Neural progenitor cell (in vitro differentiated cells): ENCODE results near the gene SDR9C7. TPM values are rescaled to one million over a fixed set of nuclear protein-coding genes. Genes with fewer than 3 reads are reported as not detected.

Experiments used
- DNase-seq: peaks from one replicate; pipeline ENCODE4 v3.0.0-alpha.2; 2016; ENCODE audit warnings: low spot score
- H2AFZ ChIP-seq: fragments of 200-600 bp; sonication (generic); replicated peaks from 2 replicates; pipeline ENCODE4 v1.6.1; 2016; ENCODE audit warnings: antibody characterized with exemption
- H3F3A ChIP-seq: fragments of 200-600 bp; sonication (generic); 2 replicates; pipeline ENCODE4 v1.6.1; 2016; ENCODE audit warnings: antibody characterized with exemption, low read depth
- H3K27ac ChIP-seq: fragments of 200-600 bp; sonication (generic); 2 replicates; pipeline ENCODE4 v1.5.1; 2016; ENCODE audit warnings: mild to moderate bottlenecking
- H3K27me3 ChIP-seq: fragments of 200-600 bp; sonication (generic); 2 replicates; pipeline ENCODE4 v1.6.1; 2016; ENCODE audit warnings: mild to moderate bottlenecking, moderate library complexity
- H3K36me3 ChIP-seq: fragments of 200-600 bp; sonication (generic); 2 replicates; pipeline ENCODE4 v1.5.1; 2016
- H3K4me1 ChIP-seq: fragments of 200-600 bp; sonication (generic); 2 replicates; pipeline ENCODE4 v1.6.1; 2016; ENCODE audit warnings: mixed run types
- H3K4me2 ChIP-seq: fragments of 200-600 bp; sonication (generic); 2 replicates; pipeline ENCODE4 v1.6.1; 2016
- H3K4me3 ChIP-seq: fragments of 200-600 bp; sonication (generic); 2 replicates; pipeline ENCODE4 v1.5.1; 2016
- H3K79me2 ChIP-seq: fragments of 200-600 bp; sonication (generic); 2 replicates; pipeline ENCODE4 v1.6.1; 2016; ENCODE audit warnings: low read depth
- H3K9ac ChIP-seq: fragments of 200-600 bp; sonication (generic); 2 replicates; pipeline ENCODE4 v1.6.1; 2016
- H3K9me3 ChIP-seq: fragments of 200-600 bp; sonication (generic); 2 replicates; pipeline ENCODE4 v1.5.1; 2016; ENCODE audit warnings: low read depth
- H4K20me1 ChIP-seq: fragments of 200-600 bp; sonication (generic); 2 replicates; pipeline ENCODE4 v1.6.1; 2016; ENCODE audit warnings: low read depth
- H3K27ac Mint-ChIP-seq: 3 replicates; pipeline ENCODE4 v1.8.0; 2021; ENCODE audit warnings: mixed read lengths
- H3K27me3 Mint-ChIP-seq: 2 replicates; pipeline ENCODE4 v1.8.0; 2022; ENCODE audit warnings: low read depth, mild to moderate bottlenecking, inconsistent platforms, moderate library complexity, mixed read lengths; ENCODE audit not compliant: insufficient read depth
- H3K36me3 Mint-ChIP-seq: 3 replicates; pipeline ENCODE4 v1.8.0; 2021; ENCODE audit warnings: mixed read lengths
- H3K4me1 Mint-ChIP-seq: 3 replicates; pipeline ENCODE4 v1.8.0; 2021; ENCODE audit warnings: mixed read lengths
- H3K4me3 Mint-ChIP-seq: 3 replicates; pipeline ENCODE4 v1.8.0; 2021; ENCODE audit warnings: mild to moderate bottlenecking, moderate library complexity, mixed read lengths
- H3K9me3 Mint-ChIP-seq: 3 replicates; pipeline ENCODE4 v1.8.0; 2020; ENCODE audit warnings: mixed read lengths
- CTCF ChIP-seq: fragments of 200-600 bp; sonication (generic); IDR thresholded peaks from 2 replicates; pipeline ENCODE4 v1.5.1; 2017; ENCODE audit warnings: antibody characterized with exemption, mild to moderate bottlenecking
- total RNA-seq: library from RNA; depleted of rRNA; stranded (reverse); fragments of >200 nt; gene quantifications from 2 replicates; pipeline ENCODE4 v1.2.3, GENCODE V29; 2015; ENCODE audit warnings: low replicate concordance

Gene SDR9C7
- total RNA-seq, 1 donor from 2014 or later, result 0.32 TPM

GRCh38 chr12:56873382-56873781, 60.8 kb downstream of the SDR9C7 start:
- H3K27me3 ChIP-seq, result no peaks in the 10 kb centered on the region
- Mint-ChIP-seq H3K4me1 (peaks cover 6% of the 10 kb centered on the region), H3K9me3 (peaks cover 18% of the 10 kb centered on the region), H3K27ac (no peak overlapping the region), H3K4me3 (no peak overlapping the region), H3K36me3 (no peaks in the 10 kb centered on the region), H3K27me3 (peaks cover 10% of the 10 kb centered on the region)
- H3K4me2 ChIP-seq, result no peak overlapping the region
- no peak overlapping the region for H3K9ac ChIP-seq
- H4K20me1 ChIP-seq, result no peaks in the 10 kb centered on the region
- H3K4me1 ChIP-seq, result no peaks in the 10 kb centered on the region
- H3K4me3 ChIP-seq, result no peak overlapping the region
- no peak overlapping the region for H3K27ac ChIP-seq
- TF ChIP-seq CTCF, result no peak
- no peaks in the 10 kb centered on the region for H3F3A ChIP-seq
- H2AFZ ChIP-seq, result no peak overlapping the region
- no peak for DNase-seq
- peaks cover 8% of the 10 kb centered on the region for H3K9me3 ChIP-seq
- no peaks in the 10 kb centered on the region for H3K36me3 ChIP-seq
- H3K79me2 ChIP-seq, result no peaks in the 10 kb centered on the region

Other genes with a start within 250 kb of the SDR9C7 start
- gene PTGES3, start 246.1 kb downstream of the SDR9C7 start, total RNA-seq, result 197 and 298 TPM in 2 replicates
- gene NACA, start 209.1 kb downstream of the SDR9C7 start, total RNA-seq, result 1,855 and 2,450 TPM in 2 replicates
- 108 and 166 TPM in 2 replicates for gene PRIM1, start 182.1 kb downstream of the SDR9C7 start, total RNA-seq
- gene HSD17B6, start 171.1 kb downstream of the SDR9C7 start, total RNA-seq, result 2.5 and 10.0 TPM in 2 replicates
- 1.2 and 2.3 TPM in 2 replicates for gene RDH16, start 23.2 kb upstream of the SDR9C7 start, total RNA-seq
- 21.1 and 29.7 TPM in 2 replicates for gene ZBTB39, start 72.1 kb upstream of the SDR9C7 start, total RNA-seq
- gene TAC3, start 82.1 kb upstream of the SDR9C7 start, total RNA-seq, result 6.0 and 13.8 TPM in 2 replicates
- 0.19 TPM in 1 of 2 replicates, not detected in the other for gene MYO1A, start 115.7 kb upstream of the SDR9C7 start, total RNA-seq
- 55.3 and 72.0 TPM in 2 replicates for gene NEMP1, start 144.4 kb upstream of the SDR9C7 start, total RNA-seq
- gene NAB2, start 154.7 kb upstream of the SDR9C7 start, total RNA-seq, result 19.8 and 41.3 TPM in 2 replicates
- 12.9 and 21.6 TPM in 2 replicates for gene STAT6, start 177.0 kb upstream of the SDR9C7 start, total RNA-seq
- gene LRP1, start 194.1 kb upstream of the SDR9C7 start, total RNA-seq, result 13.9 and 31.9 TPM in 2 replicates
- gene LRP1-AS, start 213.2 kb upstream of the SDR9C7 start, total RNA-seq, result not detected in 2 replicates